Measurements from ENCODE around the gene DNAH7.

The DNAH7 gene

GRCh38 chr2:196076778-196077568 lies 8.3 kb upstream of the DNAH7 start:
- no peak for DNase-seq

GRCh38 chr2:196075196-196075595 lies 6.6 kb upstream of the DNAH7 start:
- no peak for DNase-seq

GRCh38 chr2:196074631-196075030 lies 6.0 kb upstream of the DNAH7 start:
- DNase-seq: no peak

GRCh38 chr2:196073521-196073920 lies 4.9 kb upstream of the DNAH7 start:
- DNase-seq: no peak

- DNase-seq: no peak
Observed at GRCh38 chr2:196067088-196067382, 1.6 kb downstream of the DNAH7 start.

GRCh38 chr2:196066291-196067087 lies 2.1 kb downstream of the DNAH7 start:
- peak; percentile 39 for DNase-seq

GRCh38 chr2:196063773-196064172 lies 4.9 kb downstream of the DNAH7 start:
- DNase-seq: no peak

GRCh38 chr2:196059491-196059960 lies 9.1 kb downstream of the DNAH7 start:
- no peak for DNase-seq

GRCh38 chr2:196054631-196055030 lies 14.0 kb downstream of the DNAH7 start:
- DNase-seq: no peak

- no peak for DNase-seq
Observed at GRCh38 chr2:196046123-196046917, 22.3 kb downstream of the DNAH7 start.

GRCh38 chr2:196041786-196042185 lies 26.9 kb downstream of the DNAH7 start:
- no peak for DNase-seq

GRCh38 chr2:196040218-196040617 lies 28.4 kb downstream of the DNAH7 start:
- no peak for DNase-seq

GRCh38 chr2:196036442-196036841 lies 32.2 kb downstream of the DNAH7 start:
- no peak for DNase-seq

- DNase-seq: no peak
Observed at GRCh38 chr2:196018037-196018436, 50.6 kb downstream of the DNAH7 start.

GRCh38 chr2:196012314-196012713 lies 56.3 kb downstream of the DNAH7 start:
- DNase-seq: no peak

- DNase-seq: no peak
Observed at GRCh38 chr2:196000551-196000950, 68.1 kb downstream of the DNAH7 start.

- no peak for DNase-seq
Observed at GRCh38 chr2:195998070-195998469, 70.6 kb downstream of the DNAH7 start.

- DNase-seq: no peak
Observed at GRCh38 chr2:195995499-195995898, 73.1 kb downstream of the DNAH7 start.

GRCh38 chr2:195993623-195994022 lies 75.0 kb downstream of the DNAH7 start:
- no peak for DNase-seq

- DNase-seq: no peak
Observed at GRCh38 chr2:195985741-195986140, 82.9 kb downstream of the DNAH7 start.

GRCh38 chr2:195984923-195985726 lies 83.5 kb downstream of the DNAH7 start:
- no peak for DNase-seq

- no peak for DNase-seq
Observed at GRCh38 chr2:195967336-195967735, 101.3 kb downstream of the DNAH7 start.

- DNase-seq: no peak
Observed at GRCh38 chr2:195961873-195962272, 106.8 kb downstream of the DNAH7 start.
